Transverse colon (tissue), 1 donor: ENCODE data around the gene RCE1.

ENCODE experiments used
- EP300 ChIP-seq: sonication (generic); formaldehyde crosslinking; IDR thresholded peaks from one replicate; pipeline ENCODE4 v1.6.1; 2017; ENCODE audit warnings: antibody characterized with exemption, low read depth
- POLR2A ChIP-seq: fragments of 450-650 bp; IDR thresholded peaks from one replicate; pipeline ENCODE4 v1.6.1; 2016; ENCODE audit warnings: antibody characterized with exemption, mild to moderate bottlenecking, moderate library complexity

DNA sequence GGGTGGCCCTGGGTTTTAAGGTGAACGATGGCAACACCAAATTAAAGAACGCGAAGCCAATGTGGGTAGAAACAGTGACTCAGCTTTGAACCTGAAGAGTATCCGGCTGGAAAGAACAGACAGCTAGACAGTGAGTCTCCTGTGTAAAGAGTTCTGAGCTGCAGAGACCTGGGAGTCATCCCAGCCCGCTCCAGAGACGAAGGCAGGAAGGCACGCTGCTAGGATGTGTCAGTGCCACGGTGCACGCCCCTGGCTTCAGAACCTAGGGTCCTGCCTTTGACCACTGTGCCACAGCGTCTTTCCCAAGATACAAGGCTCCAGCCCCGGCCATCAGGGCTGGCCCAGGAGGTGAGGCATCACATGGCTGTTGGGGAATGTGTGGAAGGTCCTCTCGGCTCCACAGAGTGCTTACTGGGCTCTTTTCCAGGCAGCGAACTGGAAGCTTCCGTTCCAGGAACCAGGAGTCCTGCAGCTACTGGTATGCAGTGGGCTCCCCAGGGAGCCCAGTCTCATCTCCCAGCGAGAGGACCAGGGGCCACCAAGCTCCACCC is 43.5 kb downstream of the RCE1 start:
- no peak for TF ChIP-seq POLR2A
- no peak for TF ChIP-seq EP300
